HG03066 (cell line): Measurements from ENCODE around the gene HDGFL3.

Experiments
- ATAC-seq: cut with Tn5 transposase; IDR thresholded peaks from one replicate; pipeline ENCODE4 v1.9.1; 2021; ENCODE audit warnings: low read depth; ENCODE audit not compliant: unreplicated experiment

Gene HDGFL3

GRCh38 chr15:83132861-83133523, 74.6 kb downstream of the HDGFL3 start:
- no peak for ATAC-seq

- no peak for ATAC-seq
Observed at GRCh38 chr15:83129791-83130190, 77.8 kb downstream of the HDGFL3 start.

GRCh38 chr15:83127547-83128150, 80.0 kb downstream of the HDGFL3 start:
- ATAC-seq, result no peak

GRCh38 chr15:83123529-83123928, 84.1 kb downstream of the HDGFL3 start:
- no peak for ATAC-seq

- ATAC-seq, result no peak
Observed at GRCh38 chr15:83119968-83120581, 87.5 kb downstream of the HDGFL3 start.

- ATAC-seq, result no peak
Observed at GRCh38 chr15:83118968-83119367, 88.7 kb downstream of the HDGFL3 start.

- ATAC-seq, result no peak
Observed at GRCh38 chr15:83118291-83118827, 89.3 kb downstream of the HDGFL3 start.

- peak; percentile 52 for ATAC-seq
Observed at GRCh38 chr15:83115831-83116565, 91.6 kb downstream of the HDGFL3 start.

- no peak for ATAC-seq
Observed at GRCh38 chr15:83115410-83115809, 92.2 kb downstream of the HDGFL3 start.

- no peak for ATAC-seq
Observed at GRCh38 chr15:83114856-83115255, 92.8 kb downstream of the HDGFL3 start.

- ATAC-seq, result no peak
Observed at GRCh38 chr15:83113881-83114674, 93.5 kb downstream of the HDGFL3 start.

GRCh38 chr15:83112956-83113299, 94.7 kb downstream of the HDGFL3 start:
- ATAC-seq, result no peak

- ATAC-seq, result no peak
Observed at GRCh38 chr15:83112233-83112955, 95.2 kb downstream of the HDGFL3 start.

GRCh38 chr15:83111149-83111548, 96.5 kb downstream of the HDGFL3 start:
- ATAC-seq, result no peak

- no peak for ATAC-seq
Observed at GRCh38 chr15:83110381-83110780, 97.2 kb downstream of the HDGFL3 start.

GRCh38 chr15:83109532-83109931, 98.1 kb downstream of the HDGFL3 start:
- no peak for ATAC-seq

GRCh38 chr15:83108266-83109219, 99.1 kb downstream of the HDGFL3 start:
- ATAC-seq, result peak; percentile 48

- ATAC-seq, result peak; percentile 15
Observed at GRCh38 chr15:83107841-83108181, 99.8 kb downstream of the HDGFL3 start.
